ENCODE measurements around the gene MYO7B.

Gene MYO7B

DNA sequence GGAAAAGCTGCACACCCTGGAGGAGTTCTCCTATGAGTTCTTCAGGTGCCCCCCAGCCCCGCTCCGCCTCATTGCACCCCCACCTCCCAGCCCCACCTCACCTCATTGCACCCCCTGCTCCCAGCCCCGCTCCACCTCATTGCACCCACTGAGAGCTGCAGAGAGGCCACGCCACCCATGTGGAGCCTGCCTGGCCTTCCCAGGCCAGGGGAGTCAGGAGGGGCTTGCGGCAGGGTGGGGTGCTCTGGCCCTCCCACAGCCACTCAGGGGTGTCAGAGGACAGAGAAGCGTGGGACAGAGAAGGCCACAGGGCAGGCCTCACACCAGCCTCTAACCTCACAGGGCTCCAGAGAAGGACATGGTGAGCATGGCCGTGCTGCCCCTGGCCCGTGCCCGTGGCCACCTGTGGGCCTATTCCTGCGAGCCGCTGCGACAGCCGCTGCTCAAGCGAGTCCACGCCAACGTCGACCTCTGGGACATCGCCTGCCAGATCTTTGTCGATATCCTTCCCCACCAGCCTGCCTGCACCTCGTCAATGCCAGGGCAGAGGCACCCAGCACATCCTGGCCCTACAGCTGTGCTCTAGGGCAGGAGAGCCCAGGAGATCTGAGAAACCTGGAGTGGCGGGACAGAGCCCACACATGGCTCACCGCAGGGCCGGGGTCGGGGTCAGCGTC, 95.5 kb downstream of the MYO7B start:
- no peak overlapping the region for H2BK120ac ChIP-seq (ENCODE audit: low read depth, low read length)
- no peaks in the 10 kb centered on the region for H3K36me3 ChIP-seq (replicated peaks in 1 of 2; ENCODE audit: control insufficient read depth in 2 of 2, insufficient read depth in 2 of 2, low read length in 2 of 2)
- no peak overlapping the region for H3K27ac ChIP-seq (replicated peaks; ENCODE audit: low read length)
- H4K91ac ChIP-seq (ENCODE audit: low read depth, low read length, poor library complexity): peak overlapping the region; percentile 22
- H2BK5ac ChIP-seq (ENCODE audit: low read length): no peak overlapping the region
- peak overlapping the region; percentile 15 for H2AK5ac ChIP-seq (ENCODE audit: low read depth, low read length)
- no peaks in the 10 kb centered on the region for H3K27me3 ChIP-seq (ENCODE audit: control insufficient read depth in 3 of 3, insufficient read depth in 3 of 3, low read depth in 1 of 3, low read length in 3 of 3)
- no peaks in the 10 kb centered on the region for H3K9me3 ChIP-seq (replicated peaks in 1 of 2; ENCODE audit: control insufficient read depth in 2 of 2, insufficient read depth in 1 of 2, low read depth in 1 of 2, low read length in 2 of 2)
- H3K23ac ChIP-seq (ENCODE audit: low read depth, low read length, poor library complexity): peak overlapping the region; percentile 62
- H3K18ac ChIP-seq (ENCODE audit: low read length): peak overlapping the region; percentile 20
- peak overlapping the region; percentile 19 for H2BK15ac ChIP-seq (ENCODE audit: low read length)
- peak overlapping the region; percentile 9 for H3K14ac ChIP-seq (ENCODE audit: low read length)
- no CpG with 5 or more reads among the region's 25 CpGs for WGBS, 2 donors (ENCODE audit: extremely low coverage in 2 of 2, insufficient read length in 2 of 2, insufficient replicate concordance in 1 of 2)
- H3K9ac ChIP-seq (ENCODE audit: low read depth, low read length, poor library complexity): no peak overlapping the region
- H2AFZ ChIP-seq (ENCODE audit: low read length): no peak overlapping the region
- no peak overlapping the region for H4K8ac ChIP-seq (ENCODE audit: low read depth, low read length)
- H3K4ac ChIP-seq (ENCODE audit: low read length): no peak overlapping the region
- H3K4me2 ChIP-seq (ENCODE audit: insufficient read depth, low read length, poor library complexity, severe bottlenecking): no peak overlapping the region
- H2BK12ac ChIP-seq (ENCODE audit: low read length): no peak overlapping the region
- peaks cover 4% of the 10 kb centered on the region for H3K79me1 ChIP-seq (ENCODE audit: low read depth, low read length)
- H3K4me1 ChIP-seq (ENCODE audit: control insufficient read depth in 2 of 2, insufficient read depth in 1 of 2, low read depth in 1 of 2, low read length in 2 of 2): no peaks in the 10 kb centered on the region
- no peak for DNase-seq (ENCODE audit: low spot score)
- no peak overlapping the region for H3K4me3 ChIP-seq (ENCODE audit: low read length in 2 of 2)

DNA sequence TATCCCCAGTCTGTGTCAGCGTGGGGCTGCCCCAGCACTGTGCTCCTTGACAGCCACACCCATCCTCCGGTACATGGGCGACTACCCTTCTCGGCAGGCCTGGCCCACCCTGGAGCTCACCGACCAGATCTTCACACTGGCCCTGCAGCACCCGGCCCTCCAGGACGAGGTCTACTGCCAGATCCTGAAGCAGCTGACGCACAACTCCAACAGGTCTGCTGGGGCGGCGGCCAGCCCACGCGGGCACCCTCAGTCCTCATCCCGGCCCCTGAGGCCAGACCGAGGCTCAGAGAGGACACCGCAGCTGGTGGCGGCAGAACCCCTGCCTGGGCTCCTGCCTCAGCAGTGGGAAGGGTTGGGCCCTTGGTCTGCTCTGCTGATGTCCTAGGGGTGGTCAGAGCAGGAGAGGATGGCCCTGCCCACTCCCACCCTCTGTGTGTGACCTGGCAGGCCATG, 96.1 kb downstream of the MYO7B start:
- Histone ChIP-seq H3K4me2 (ENCODE audit: insufficient read depth, low read length, poor library complexity, severe bottlenecking) (no peak overlapping the region), H3K14ac (ENCODE audit: low read length) (peak overlapping the region; percentile 9)
- WGBS, 2 donors (ENCODE audit: extremely low coverage in 2 of 2, insufficient read length in 2 of 2, insufficient replicate concordance in 1 of 2): no CpG with 5 or more reads among the region's 16 CpGs

GRCh38 chr2:127631997-127632581, 96.6 kb downstream of the MYO7B start:
- Histone ChIP-seq H2BK15ac (ENCODE audit: low read length) (peak overlapping the region; percentile 21), H2AFZ (ENCODE audit: low read length) (no peak overlapping the region), H2BK12ac (ENCODE audit: low read length) (peak overlapping the region; percentile 78), H3K9me3 (replicated peaks in 1 of 2; ENCODE audit: control insufficient read depth in 2 of 2, insufficient read depth in 1 of 2, low read depth in 1 of 2, low read length in 2 of 2) (no peaks in the 10 kb centered on the region), H3K4me1 (ENCODE audit: control insufficient read depth in 2 of 2, insufficient read depth in 1 of 2, low read depth in 1 of 2, low read length in 2 of 2) (peaks cover 0 to 2% of the 10 kb centered on the region in 2 donors), H3K23ac (ENCODE audit: low read depth, low read length, poor library complexity) (no peak overlapping the region), H4K91ac (ENCODE audit: low read depth, low read length, poor library complexity) (no peak overlapping the region), H2BK120ac (ENCODE audit: low read depth, low read length) (no peak overlapping the region), H3K9ac (ENCODE audit: low read depth, low read length, poor library complexity) (no peak overlapping the region), H3K36me3 (replicated peaks in 1 of 2; ENCODE audit: control insufficient read depth in 2 of 2, insufficient read depth in 2 of 2, low read length in 2 of 2) (no peaks in the 10 kb centered on the region), H3K14ac (ENCODE audit: low read length) (no peak overlapping the region), H3K4me2 (ENCODE audit: insufficient read depth, low read length, poor library complexity, severe bottlenecking) (no peak overlapping the region), H3K27me3 (ENCODE audit: control insufficient read depth in 3 of 3, insufficient read depth in 3 of 3, low read depth in 1 of 3, low read length in 3 of 3) (no peaks in the 10 kb centered on the region), H2BK5ac (ENCODE audit: low read length) (no peak overlapping the region), H4K8ac (ENCODE audit: low read depth, low read length) (no peak overlapping the region), H3K18ac (ENCODE audit: low read length) (peak overlapping the region; percentile 15), H3K27ac (replicated peaks; ENCODE audit: low read length) (no peak overlapping the region), H3K4me3 (ENCODE audit: low read length in 2 of 2) (no peak overlapping the region), H3K4ac (ENCODE audit: low read length) (no peak overlapping the region), H3K79me1 (ENCODE audit: low read depth, low read length) (peaks cover 2% of the 10 kb centered on the region), H2AK5ac (ENCODE audit: low read depth, low read length) (peak overlapping the region; percentile 21)
- no peak for DNase-seq (ENCODE audit: low spot score)
- WGBS, 2 donors (ENCODE audit: extremely low coverage in 2 of 2, insufficient read length in 2 of 2, insufficient replicate concordance in 1 of 2): no CpG with 5 or more reads among the region's 17 CpGs

More for the DNA sequence above, 96.1 kb downstream of the MYO7B start:
- Histone ChIP-seq H4K91ac (ENCODE audit: low read depth, low read length, poor library complexity) (no peak overlapping the region), H3K36me3 (replicated peaks in 1 of 2; ENCODE audit: control insufficient read depth in 2 of 2, insufficient read depth in 2 of 2, low read length in 2 of 2) (no peaks in the 10 kb centered on the region), H3K4me3 (ENCODE audit: low read length in 2 of 2) (no peak overlapping the region), H3K27me3 (ENCODE audit: control insufficient read depth in 3 of 3, insufficient read depth in 3 of 3, low read depth in 1 of 3, low read length in 3 of 3) (no peaks in the 10 kb centered on the region), H3K23ac (ENCODE audit: low read depth, low read length, poor library complexity) (no peak overlapping the region), H2BK5ac (ENCODE audit: low read length) (no peak overlapping the region), H4K8ac (ENCODE audit: low read depth, low read length) (no peak overlapping the region), H3K4me1 (ENCODE audit: control insufficient read depth in 2 of 2, insufficient read depth in 1 of 2, low read depth in 1 of 2, low read length in 2 of 2) (no peaks in the 10 kb centered on the region), H3K79me1 (ENCODE audit: low read depth, low read length) (peaks cover 4% of the 10 kb centered on the region), H3K9me3 (replicated peaks in 1 of 2; ENCODE audit: control insufficient read depth in 2 of 2, insufficient read depth in 1 of 2, low read depth in 1 of 2, low read length in 2 of 2) (no peaks in the 10 kb centered on the region), H2BK120ac (ENCODE audit: low read depth, low read length) (no peak overlapping the region), H3K27ac (replicated peaks; ENCODE audit: low read length) (no peak overlapping the region), H3K9ac (ENCODE audit: low read depth, low read length, poor library complexity) (no peak overlapping the region), H2AFZ (ENCODE audit: low read length) (no peak overlapping the region), H3K18ac (ENCODE audit: low read length) (peak overlapping the region; percentile 15), H2BK12ac (ENCODE audit: low read length) (no peak overlapping the region), H2AK5ac (ENCODE audit: low read depth, low read length) (peak overlapping the region; percentile 21), H3K4ac (ENCODE audit: low read length) (no peak overlapping the region), H2BK15ac (ENCODE audit: low read length) (peak overlapping the region; percentile 21)
- DNase-seq (ENCODE audit: low spot score): no peak
